HG02973 (cell line): ENCODE measurements around the gene NEDD4.
"Not testable (repeated sequence)": the region's sequence is repeated elsewhere in the genome, so short reads cannot be mapped to it uniquely, and the experiment has no call there.

ENCODE experiments used
- ATAC-seq: cut with Tn5 transposase; IDR thresholded peaks from one replicate; pipeline ENCODE4 v1.9.1; 2021; ENCODE audit warnings: moderate library complexity; ENCODE audit not compliant: unreplicated experiment

The NEDD4 gene

GRCh38 chr15:55959744-55960447 lies 33.5 kb downstream of the NEDD4 start:
- ATAC-seq = no peak

GRCh38 chr15:55958349-55958748 lies 35.1 kb downstream of the NEDD4 start:
- ATAC-seq = no peak

- ATAC-seq = no peak
Measured at GRCh38 chr15:55954862-55955605, 38.4 kb downstream of the NEDD4 start.

GRCh38 chr15:55952501-55953274 lies 40.7 kb downstream of the NEDD4 start:
- not testable (repeated sequence) for ATAC-seq

- not testable (repeated sequence) for ATAC-seq
Measured at GRCh38 chr15:55944606-55945005, 48.8 kb downstream of the NEDD4 start.

- no peak for ATAC-seq
Measured at GRCh38 chr15:55942332-55942731, 51.1 kb downstream of the NEDD4 start.

GRCh38 chr15:55937040-55937439 lies 56.4 kb downstream of the NEDD4 start:
- no peak for ATAC-seq

- ATAC-seq = no peak
Measured at GRCh38 chr15:55928955-55929354, 64.5 kb downstream of the NEDD4 start.

GRCh38 chr15:55921744-55922143 lies 71.7 kb downstream of the NEDD4 start:
- no peak for ATAC-seq

- ATAC-seq = no peak
Measured at GRCh38 chr15:55917881-55918296, 75.5 kb downstream of the NEDD4 start.

- ATAC-seq = no peak
Measured at GRCh38 chr15:55916666-55917409, 76.6 kb downstream of the NEDD4 start.

GRCh38 chr15:55915876-55916567 lies 77.4 kb downstream of the NEDD4 start:
- no peak for ATAC-seq

GRCh38 chr15:55915221-55915620 lies 78.2 kb downstream of the NEDD4 start:
- ATAC-seq = no peak

GRCh38 chr15:55914446-55914845 lies 79.0 kb downstream of the NEDD4 start:
- ATAC-seq = no peak

- no peak for ATAC-seq
Measured at GRCh38 chr15:55912982-55913381, 80.4 kb downstream of the NEDD4 start.

- no peak for ATAC-seq
Measured at GRCh38 chr15:55909036-55909811, 84.2 kb downstream of the NEDD4 start.

- no peak for ATAC-seq
Measured at GRCh38 chr15:55907797-55908196, 85.6 kb downstream of the NEDD4 start.

GRCh38 chr15:55902981-55903380 lies 90.4 kb downstream of the NEDD4 start:
- ATAC-seq = no peak

- ATAC-seq = no peak
Measured at GRCh38 chr15:55900019-55900418, 93.4 kb downstream of the NEDD4 start.

GRCh38 chr15:55899537-55899936 lies 93.9 kb downstream of the NEDD4 start:
- ATAC-seq = no peak
